KOPT-K1 (cell line): ENCODE data around the gene VOPP1.
"Not testable (repeated sequence)": the region's sequence is repeated elsewhere in the genome, so short reads cannot be mapped to it uniquely, and the experiment has no call there.

ENCODE experiments used
- H3K27ac ChIP-seq: fragments of 200-600 bp; sonication (generic); 2 replicates; pipeline ENCODE4 v1.5.1; 2016; ENCODE audit warnings: antibody characterized with exemption, mild to moderate bottlenecking, low read depth, low read length; ENCODE audit not compliant: poor library complexity, severe bottlenecking
- H3K36me3 ChIP-seq: fragments of 200-600 bp; sonication (generic); 2 replicates; pipeline ENCODE4 v1.5.1; 2017; ENCODE audit warnings: antibody characterized with exemption, mild to moderate bottlenecking, low read length, moderate library complexity; ENCODE audit not compliant: insufficient read depth
- H3K9me3 ChIP-seq: fragments of 200-600 bp; sonication (generic); 2 replicates; pipeline ENCODE4 v1.5.1; 2017; ENCODE audit warnings: antibody characterized with exemption, low read length, mild to moderate bottlenecking; ENCODE audit not compliant: insufficient read depth, poor library complexity, severe bottlenecking

The VOPP1 gene

GRCh38 chr7:55474944-55475854 is 97.1 kb downstream of the VOPP1 start:
- Histone ChIP-seq H3K36me3 (no peaks in the 10 kb centered on the region), H3K27ac (no peak overlapping the region), H3K9me3 (no peaks in the 10 kb centered on the region)

- no peak overlapping the region for H3K27ac ChIP-seq
- no peaks in the 10 kb centered on the region for H3K36me3 ChIP-seq
- H3K9me3 ChIP-seq = no peaks in the 10 kb centered on the region
These were observed 98.4 kb downstream of the VOPP1 start for GRCh38 chr7:55473932-55474331.

GRCh38 chr7:55472928-55473725 is 99.2 kb downstream of the VOPP1 start:
- H3K27ac ChIP-seq = no peak overlapping the region
- no peaks in the 10 kb centered on the region for H3K9me3 ChIP-seq
- H3K36me3 ChIP-seq = no peaks in the 10 kb centered on the region

GRCh38 chr7:55472406-55472805 is 99.9 kb downstream of the VOPP1 start:
- not testable (repeated sequence) for H3K36me3 ChIP-seq

GRCh38 chr7:55471594-55471993 is 100.7 kb downstream of the VOPP1 start:
- not testable (repeated sequence) for H3K36me3 ChIP-seq, H3K27ac ChIP-seq, H3K9me3 ChIP-seq

More at GRCh38 chr7:55472406-55472805, 99.9 kb downstream of the VOPP1 start:
- H3K9me3 ChIP-seq, H3K27ac ChIP-seq: not testable (repeated sequence)

- no peaks in the 10 kb centered on the region for H3K9me3 ChIP-seq
- no peak overlapping the region for H3K27ac ChIP-seq
- H3K36me3 ChIP-seq = no peaks in the 10 kb centered on the region
These were observed 102.0 kb downstream of the VOPP1 start for GRCh38 chr7:55470261-55470660.

GRCh38 chr7:55469721-55470120 is 102.6 kb downstream of the VOPP1 start:
- H3K27ac ChIP-seq = peak overlapping the region; percentile 32

GRCh38 chr7:55469271-55469681 is 103.0 kb downstream of the VOPP1 start:
- Histone ChIP-seq H3K9me3 (no peaks in the 10 kb centered on the region), H3K36me3 (peaks cover 4% of the 10 kb centered on the region; the same call in 1 of the 2 replicates), H3K27ac (peak overlapping the region; percentile 32)

More at GRCh38 chr7:55469721-55470120, 102.6 kb downstream of the VOPP1 start:
- Histone ChIP-seq H3K9me3 (no peaks in the 10 kb centered on the region), H3K36me3 (no peaks in the 10 kb centered on the region; the same call in 1 of the 2 replicates)

GRCh38 chr7:55468495-55468894 is 103.8 kb downstream of the VOPP1 start:
- H3K36me3 ChIP-seq = peaks cover 5% of the 10 kb centered on the region; the same call in 1 of the 2 replicates
- H3K9me3 ChIP-seq = no peaks in the 10 kb centered on the region
- H3K27ac ChIP-seq = no peak overlapping the region

- Histone ChIP-seq H3K9me3 (no peaks in the 10 kb centered on the region), H3K27ac (no peak overlapping the region), H3K36me3 (peaks cover 5% of the 10 kb centered on the region; the same call in 1 of the 2 replicates)
These were observed 105.2 kb downstream of the VOPP1 start for GRCh38 chr7:55467047-55467593.

- peaks cover 5% of the 10 kb centered on the region; the same call in 1 of the 2 replicates for H3K36me3 ChIP-seq
These were observed 106.6 kb downstream of the VOPP1 start for GRCh38 chr7:55465691-55466090.

GRCh38 chr7:55464422-55464821 is 107.9 kb downstream of the VOPP1 start:
- Histone ChIP-seq H3K36me3 (peaks cover 5% of the 10 kb centered on the region; the same call in 1 of the 2 replicates), H3K27ac (no peak overlapping the region), H3K9me3 (no peaks in the 10 kb centered on the region)

More at GRCh38 chr7:55465691-55466090, 106.6 kb downstream of the VOPP1 start:
- Histone ChIP-seq H3K27ac (no peak overlapping the region), H3K9me3 (no peaks in the 10 kb centered on the region)

GRCh38 chr7:55463686-55464262 is 108.5 kb downstream of the VOPP1 start:
- peaks cover 5% of the 10 kb centered on the region for H3K9me3 ChIP-seq
- H3K27ac ChIP-seq = no peak overlapping the region
- peaks cover 5% of the 10 kb centered on the region; the same call in 1 of the 2 replicates for H3K36me3 ChIP-seq

- H3K9me3 ChIP-seq = peaks cover 7% of the 10 kb centered on the region
- no peak overlapping the region for H3K27ac ChIP-seq
- no peaks in the 10 kb centered on the region for H3K36me3 ChIP-seq
These were observed 114.0 kb downstream of the VOPP1 start for GRCh38 chr7:55458351-55458750.
